Kidney epithelial cell (primary cell): Measurements from ENCODE around the gene LMO3. TPM values are rescaled to one million over a fixed set of nuclear protein-coding genes. Genes with fewer than 3 reads are reported as not detected.

Experiments
- DNase-seq: peaks from one replicate; pipeline ENCODE4 v3.0.0-alpha.2; 2010; ENCODE audit warnings: low read depth
- H3K27me3 ChIP-seq: 2 replicates; pipeline ENCODE4 v1.6.0; 2011; ENCODE audit warnings: low read length; ENCODE audit not compliant: control insufficient read depth, insufficient read depth
- H3K36me3 ChIP-seq: 2 replicates; pipeline ENCODE4 v1.5.1; 2011; ENCODE audit warnings: low read length; ENCODE audit not compliant: control insufficient read depth, insufficient read depth
- H3K4me3 ChIP-seq: 2 replicates; pipeline ENCODE4 v1.5.1; 2011; ENCODE audit warnings: low read depth, mild to moderate bottlenecking, control low read depth, low read length
- CTCF ChIP-seq: IDR thresholded peaks from 2 replicates; pipeline ENCODE4 v1.5.1; 2011; ENCODE audit warnings: mild to moderate bottlenecking, moderate library complexity, low read length, control low read depth, inconsistent platforms; ENCODE audit not compliant: insufficient read depth, poor library complexity, severe bottlenecking
- total RNA-seq: library from RNA; depleted of rRNA; stranded (reverse); fragments of >200 nt; gene quantifications from 2 replicates; pipeline ENCODE4 v1.2.3, GENCODE V29; 2015

LMO3 gene
- total RNA-seq, 1 donor from 2014 or later, result not detected

GRCh38 chr12:16618256-16618655 is 12.3 kb upstream of the LMO3 start:
- Histone ChIP-seq H3K4me3 (no peak overlapping the region), H3K36me3 (no peaks in the 10 kb centered on the region), H3K27me3 (no peaks in the 10 kb centered on the region)
- no peak for TF ChIP-seq CTCF
- DNase-seq, result no peak

GRCh38 chr12:16613199-16613598 is 7.2 kb upstream of the LMO3 start:
- Histone ChIP-seq H3K27me3 (peaks cover 24% of the 10 kb centered on the region), H3K36me3 (no peaks in the 10 kb centered on the region)

GRCh38 chr12:16612647-16613046 is 6.7 kb upstream of the LMO3 start:
- no peak for TF ChIP-seq CTCF
- DNase-seq, result no peak
- Histone ChIP-seq H3K36me3 (no peaks in the 10 kb centered on the region), H3K4me3 (no peak overlapping the region), H3K27me3 (peaks cover 29% of the 10 kb centered on the region)

More at GRCh38 chr12:16613199-16613598, 7.2 kb upstream of the LMO3 start:
- H3K4me3 ChIP-seq, result no peak overlapping the region
- TF ChIP-seq CTCF, result no peak
- DNase-seq, result no peak

GRCh38 chr12:16611146-16611545 is 5.2 kb upstream of the LMO3 start:
- H3K4me3 ChIP-seq, result no peak overlapping the region
- TF ChIP-seq CTCF, result no peak
- H3K27me3 ChIP-seq, result peaks cover 40% of the 10 kb centered on the region
- no peaks in the 10 kb centered on the region for H3K36me3 ChIP-seq
- no peak for DNase-seq

- no peak for DNase-seq
- TF ChIP-seq CTCF, result no peak
Measured at GRCh38 chr12:16610743-16611142, 4.8 kb upstream of the LMO3 start.

GRCh38 chr12:16610001-16610585 is 4.1 kb upstream of the LMO3 start:
- no peak for DNase-seq
- Histone ChIP-seq H3K27me3 (peaks cover 48% of the 10 kb centered on the region), H3K36me3 (no peaks in the 10 kb centered on the region), H3K4me3 (no peak overlapping the region)
- TF ChIP-seq CTCF, result no peak

More at GRCh38 chr12:16610743-16611142, 4.8 kb upstream of the LMO3 start:
- Histone ChIP-seq H3K36me3 (no peaks in the 10 kb centered on the region), H3K27me3 (peaks cover 44% of the 10 kb centered on the region), H3K4me3 (no peak overlapping the region)
